ENCODE data around the gene ERH.

ERH gene

GRCh38 chr14:69408331-69408960 lies 10.3 kb upstream of the ERH start:
- no peak for DNase-seq (ENCODE audit: low read depth, low spot score)
- no peak overlapping the region for H3K4me3 ChIP-seq (ENCODE audit: low read depth, low read length)
- no peak for TF ChIP-seq CTCF (IDR thresholded peaks at IDR 0.05; ENCODE audit: low read depth, low read length)
- in situ Hi-C loops (cut with HindIII; ENCODE audit: low sequenced_read_pairs), result no loop called here

DNA sequence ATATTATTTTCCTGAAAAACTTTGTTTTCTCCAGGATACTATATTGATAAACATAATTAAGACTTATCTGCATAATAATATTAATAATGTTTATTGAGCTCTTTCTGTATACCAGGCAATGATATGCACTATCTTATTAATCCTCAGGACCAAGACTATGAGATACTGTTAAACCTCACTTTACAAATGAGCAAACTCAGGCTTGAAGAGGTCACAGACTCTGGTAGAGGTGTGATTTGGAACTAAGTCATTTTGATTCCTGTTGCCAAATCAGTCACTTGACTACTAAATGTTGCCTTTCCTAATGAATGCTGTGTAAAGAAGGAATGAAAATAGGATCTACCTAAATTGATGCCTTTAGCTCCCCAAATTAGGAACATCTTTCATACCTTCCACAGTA lies 7.7 kb upstream of the ERH start:
- no peak for DNase-seq (ENCODE audit: low read depth, low spot score)
- no peak overlapping the region for H3K4me3 ChIP-seq (ENCODE audit: low read depth, low read length)
- TF ChIP-seq CTCF (IDR thresholded peaks at IDR 0.05; ENCODE audit: low read depth, low read length), result no peak
- in situ Hi-C loops (cut with HindIII; ENCODE audit: low sequenced_read_pairs), result no loop called here

- no peak for TF ChIP-seq CTCF (IDR thresholded peaks at IDR 0.05; ENCODE audit: low read depth, low read length)
- DNase-seq (ENCODE audit: low read depth, low spot score), result no peak
- in situ Hi-C loops (cut with HindIII; ENCODE audit: low sequenced_read_pairs), result no loop called here
- H3K4me3 ChIP-seq (ENCODE audit: low read depth, low read length), result no peak overlapping the region
Observed at GRCh38 chr14:69404883-69405282, 6.8 kb upstream of the ERH start.

DNA sequence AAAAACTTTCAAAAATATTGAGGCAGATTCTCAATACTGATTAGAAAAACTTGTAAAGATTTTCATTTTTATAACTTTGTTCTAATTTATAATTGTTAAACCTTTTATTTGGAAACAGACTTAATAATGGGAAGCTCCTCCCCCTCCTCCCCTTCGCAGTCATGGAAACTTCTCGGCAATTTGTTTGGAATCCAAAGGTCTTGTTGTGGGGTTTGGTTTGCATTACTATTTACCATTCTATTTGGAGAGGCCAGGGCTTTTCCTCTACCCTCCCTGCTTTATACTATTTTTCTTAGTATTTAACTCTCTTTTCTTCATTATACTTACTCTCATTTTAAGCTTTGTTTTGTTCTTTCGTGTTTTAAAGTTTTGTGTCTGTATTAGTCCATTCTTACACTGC lies 6.4 kb upstream of the ERH start:
- DNase-seq (ENCODE audit: low read depth, low spot score), result no peak
- no peak for TF ChIP-seq CTCF (IDR thresholded peaks at IDR 0.05; ENCODE audit: low read depth, low read length)
- H3K4me3 ChIP-seq (ENCODE audit: low read depth, low read length), result no peak overlapping the region
- in situ Hi-C loops (cut with HindIII; ENCODE audit: low sequenced_read_pairs), result no loop called here

DNA sequence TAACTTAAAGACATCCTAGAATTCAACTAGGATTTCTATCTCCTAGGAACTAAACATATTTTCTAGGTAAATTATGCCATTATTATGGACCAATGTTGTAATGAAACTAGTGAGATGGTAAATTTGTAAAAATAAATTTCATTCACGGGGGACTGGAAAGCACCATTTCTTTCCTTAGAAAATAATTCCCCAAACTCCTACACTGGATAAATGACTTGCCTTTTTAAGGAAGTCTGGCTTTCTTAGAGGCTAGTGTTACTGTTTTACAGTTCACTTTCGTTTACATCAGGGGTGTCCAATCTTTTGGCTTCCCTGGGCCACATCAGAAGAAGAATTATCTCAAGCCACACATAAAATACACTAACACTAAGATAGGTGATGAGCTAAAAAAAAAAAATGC lies 3.7 kb upstream of the ERH start:
- H3K4me3 ChIP-seq (ENCODE audit: low read depth, low read length), result no peak overlapping the region
- TF ChIP-seq CTCF (IDR thresholded peaks at IDR 0.05; ENCODE audit: low read depth, low read length), result no peak
- DNase-seq (ENCODE audit: low read depth, low spot score), result no peak
- in situ Hi-C loops (cut with HindIII; ENCODE audit: low sequenced_read_pairs), result no loop called here

DNA sequence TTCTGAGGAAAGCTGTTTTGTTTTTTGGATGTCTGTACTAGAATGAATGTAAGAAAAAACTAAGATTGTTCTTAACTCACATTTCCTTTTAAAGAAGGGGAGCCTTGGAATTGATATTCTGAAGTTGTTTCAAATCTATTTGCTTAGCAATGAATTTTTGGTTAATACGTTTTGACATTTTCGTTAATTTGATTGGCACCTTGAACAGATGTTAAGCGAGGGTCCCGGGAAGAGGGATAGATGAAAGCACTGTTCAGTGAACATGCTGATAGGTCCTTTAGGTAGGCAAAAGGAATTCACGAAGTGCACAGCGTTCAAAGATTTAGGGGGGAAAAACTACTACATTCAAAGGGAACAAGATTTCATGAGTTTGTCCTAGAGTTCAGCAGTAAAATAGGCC lies 2.1 kb upstream of the ERH start:
- peak overlapping the region; percentile 68 for H3K4me3 ChIP-seq (ENCODE audit: low read depth, low read length)
- in situ Hi-C loops (cut with HindIII; ENCODE audit: low sequenced_read_pairs), result no loop called here
- no peak for TF ChIP-seq CTCF (IDR thresholded peaks at IDR 0.05; ENCODE audit: low read depth, low read length)
- DNase-seq (ENCODE audit: low read depth, low spot score), result no peak

- in situ Hi-C loops (cut with HindIII; ENCODE audit: low sequenced_read_pairs), result no loop called here
- no peak for TF ChIP-seq CTCF (IDR thresholded peaks at IDR 0.05; ENCODE audit: low read depth, low read length)
- H3K4me3 ChIP-seq (ENCODE audit: low read depth, low read length), result peak overlapping the region; percentile 68
- DNase-seq (ENCODE audit: low read depth, low spot score), result no peak
Observed at GRCh38 chr14:69399750-69400149, 1.7 kb upstream of the ERH start.

All from astrocyte of the spinal cord (primary cell).